ENCODE measurements around the gene CYFIP2. TPM values are rescaled to one million over a fixed set of nuclear protein-coding genes. Genes with fewer than 3 reads are reported as not detected.
"Not testable (repeated sequence)": the region's sequence is repeated elsewhere in the genome, so short reads cannot be mapped to it uniquely, and the experiment has no call there.

CYFIP2 gene
- total RNA-seq, 2 experiments from 2014 or later, result 319 to 321 TPM

- no peak for DNase-seq
- peak overlapping the region; percentile 82 for H3K27ac Mint-ChIP-seq
- no peaks in the 10 kb centered on the region for H3K27me3 Mint-ChIP-seq
- peaks cover 80% of the 10 kb centered on the region for H3K36me3 Mint-ChIP-seq
- H3K9me3 Mint-ChIP-seq, result no peaks in the 10 kb centered on the region
- ChIA-PET POLR2A (interaction anchor here (0.9 to 1.3 kb wide), 2 partner anchors 11 to 45 kb away, joined by 3 to 4 read pairs; no protein-coding TSS in a partner anchor), CTCF (interaction anchor here (1.1 to 1.3 kb wide), 2 partner anchors 8 to 11 kb away, joined by 3 to 4 read pairs; no protein-coding TSS in a partner anchor)
- H3K4me1 Mint-ChIP-seq (ENCODE audit: low read depth), result peaks cover 79% of the 10 kb centered on the region
- intact Hi-C loops (cut with micrococcal nuclease), result no loop called here
- H3K4me3 Mint-ChIP-seq, result no peak overlapping the region
Observed at GRCh38 chr5:157233515-157233914, 32.4 kb upstream of the CYFIP2 start.

- ChIA-PET CTCF (no interaction called here), POLR2A (interaction anchor here (1.6 kb wide), 1 partner anchor 11 kb away, joined by 4 read pairs; no protein-coding TSS in a partner anchor)
- intact Hi-C loops (cut with micrococcal nuclease), result loop anchor here (1.0 kb wide), 1 partner anchor 10 kb away; no protein-coding TSS in a partner anchor
- Mint-ChIP-seq H3K4me1 (ENCODE audit: low read depth) (peaks cover 73% of the 10 kb centered on the region), H3K27me3 (no peaks in the 10 kb centered on the region), H3K9me3 (no peaks in the 10 kb centered on the region), H3K36me3 (peaks cover 86% of the 10 kb centered on the region), H3K27ac (peak overlapping the region; percentile 67), H3K4me3 (no peak overlapping the region)
- no peak for DNase-seq
Observed at GRCh38 chr5:157236423-157236822, 29.5 kb upstream of the CYFIP2 start.

GRCh38 chr5:157241483-157241882 is 24.4 kb upstream of the CYFIP2 start:
- H3K36me3 Mint-ChIP-seq, result peaks cover 90% of the 10 kb centered on the region
- peaks cover 75% of the 10 kb centered on the region for H3K4me1 Mint-ChIP-seq (ENCODE audit: low read depth)
- CTCF ChIA-PET, result no interaction called here
- no peak overlapping the region for H3K4me3 Mint-ChIP-seq
- POLR2A ChIA-PET, result interaction anchor here (1.1 kb wide), 1 partner anchor 22 kb away, joined by 3 read pairs; no protein-coding TSS in a partner anchor
- no peaks in the 10 kb centered on the region for H3K27me3 Mint-ChIP-seq
- H3K9me3 Mint-ChIP-seq, result no peaks in the 10 kb centered on the region
- H3K27ac Mint-ChIP-seq, result no peak overlapping the region
- intact Hi-C loops (cut with micrococcal nuclease), result no loop called here
- DNase-seq, result no peak

GRCh38 chr5:157244704-157245103 is 21.2 kb upstream of the CYFIP2 start:
- H3K4me3 Mint-ChIP-seq; H3K9me3 Mint-ChIP-seq; intact Hi-C loops (cut with micrococcal nuclease); H3K27me3 Mint-ChIP-seq; DNase-seq: not testable (repeated sequence)
- Mint-ChIP-seq H3K36me3 (peaks cover 93% of the 10 kb centered on the region), H3K4me1 (ENCODE audit: low read depth) (peaks cover 86% of the 10 kb centered on the region), H3K27ac (peak overlapping the region; percentile 70)
- ChIA-PET CTCF (interaction anchor here (1.3 kb wide), 1 partner anchor 11 kb away, joined by 4 read pairs; no protein-coding TSS in a partner anchor), POLR2A (interaction anchor here (0.7 kb wide), 1 partner anchor 19 kb away, joined by 3 read pairs; no protein-coding TSS in a partner anchor)

GRCh38 chr5:157245476-157245875 is 20.4 kb upstream of the CYFIP2 start:
- POLR2A ChIA-PET, result interaction anchor here (1.0 kb wide), 1 partner anchor 1962 kb away, joined by 3 read pairs; no protein-coding TSS in a partner anchor
- intact Hi-C loops (cut with micrococcal nuclease), result no loop called here
- CTCF ChIA-PET, result interaction anchor here (1.3 kb wide), 1 partner anchor 12 kb away, joined by 4 read pairs; no protein-coding TSS in a partner anchor
- Mint-ChIP-seq H3K4me3 (no peak overlapping the region), H3K36me3 (peaks cover 92% of the 10 kb centered on the region), H3K27ac (peak overlapping the region; percentile 89), H3K4me1 (ENCODE audit: low read depth) (peaks cover 87% of the 10 kb centered on the region), H3K27me3 (no peaks in the 10 kb centered on the region), H3K9me3 (no peaks in the 10 kb centered on the region)
- DNase-seq, result no peak

DNA sequence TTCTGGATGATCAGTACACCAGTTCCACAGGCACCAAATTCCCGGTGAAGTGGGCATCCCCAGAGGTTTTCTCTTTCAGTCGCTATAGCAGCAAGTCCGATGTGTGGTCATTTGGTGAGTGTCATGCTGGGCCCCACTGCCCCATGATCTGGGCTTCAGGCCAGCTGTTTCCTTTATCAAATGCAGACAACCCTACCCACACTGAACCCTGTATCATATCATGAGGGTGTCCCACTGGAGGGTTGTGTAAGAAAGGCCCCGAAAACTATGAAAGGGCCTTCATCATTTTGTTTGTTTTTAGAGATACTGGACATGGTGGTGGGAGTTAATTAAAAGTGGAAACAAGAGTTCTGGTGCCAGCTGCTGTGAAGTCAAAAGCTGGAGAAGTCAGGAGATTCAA is 20.0 kb upstream of the CYFIP2 start:
- Mint-ChIP-seq H3K27ac (peak overlapping the region; percentile 89), H3K27me3 (no peaks in the 10 kb centered on the region), H3K36me3 (peaks cover 92% of the 10 kb centered on the region), H3K4me1 (ENCODE audit: low read depth) (peaks cover 89% of the 10 kb centered on the region), H3K4me3 (no peak overlapping the region), H3K9me3 (no peaks in the 10 kb centered on the region)
- intact Hi-C loops (cut with micrococcal nuclease), result loop anchor here (1.0 kb wide), 1 partner anchor 10 kb away; no protein-coding TSS in a partner anchor
- no peak for DNase-seq
- ChIA-PET POLR2A (interaction anchor here (0.7 to 1.4 kb wide), 3 partner anchors 26 to 1962 kb away, joined by 3 read pairs; no protein-coding TSS in a partner anchor), CTCF (interaction anchor here (1.3 kb wide), 1 partner anchor 20 kb away, joined by 4 read pairs; no protein-coding TSS in a partner anchor)

DNA sequence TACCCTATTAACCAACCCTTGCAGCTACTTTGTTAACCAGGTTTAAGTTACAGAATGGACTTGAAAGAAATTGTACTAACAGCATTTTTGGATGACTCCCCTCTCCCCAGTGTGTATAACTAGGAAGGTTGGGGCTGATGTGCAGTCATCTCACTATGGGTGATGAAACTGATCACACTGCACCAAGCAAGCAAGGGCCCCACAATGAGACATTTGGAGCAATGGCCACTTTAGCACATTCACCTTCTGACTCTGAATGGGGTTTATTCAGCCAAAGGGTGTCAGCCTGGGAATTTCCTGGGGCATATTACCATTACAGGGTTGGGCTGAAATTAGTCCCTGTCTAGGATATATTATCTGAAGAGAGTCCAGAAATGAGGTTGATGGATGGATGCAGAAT is 18.7 kb upstream of the CYFIP2 start:
- peaks cover 91% of the 10 kb centered on the region for H3K4me1 Mint-ChIP-seq (ENCODE audit: low read depth)
- H3K27me3 Mint-ChIP-seq, result no peaks in the 10 kb centered on the region
- no peaks in the 10 kb centered on the region for H3K9me3 Mint-ChIP-seq
- intact Hi-C loops (cut with micrococcal nuclease), result loop anchor here (1.0 kb wide), 3 partner anchors 24 to 75 kb away; no protein-coding TSS in a partner anchor
- H3K36me3 Mint-ChIP-seq, result peaks cover 90% of the 10 kb centered on the region
- ChIA-PET POLR2A (interaction anchor here (0.9 to 1.5 kb wide), 7 partner anchors 11 to 92 kb away, joined by 3 to 5 read pairs (median 5); no protein-coding TSS in a partner anchor), CTCF (interaction anchor here (0.6 to 1.5 kb wide), 5 partner anchors 16 to 244 kb away, joined by 3 to 4 read pairs (median 3); no protein-coding TSS in a partner anchor)
- H3K27ac Mint-ChIP-seq, result peak overlapping the region; percentile 89
- peak overlapping the region; percentile 6 for H3K4me3 Mint-ChIP-seq
- DNase-seq, result peak; percentile 79

DNA sequence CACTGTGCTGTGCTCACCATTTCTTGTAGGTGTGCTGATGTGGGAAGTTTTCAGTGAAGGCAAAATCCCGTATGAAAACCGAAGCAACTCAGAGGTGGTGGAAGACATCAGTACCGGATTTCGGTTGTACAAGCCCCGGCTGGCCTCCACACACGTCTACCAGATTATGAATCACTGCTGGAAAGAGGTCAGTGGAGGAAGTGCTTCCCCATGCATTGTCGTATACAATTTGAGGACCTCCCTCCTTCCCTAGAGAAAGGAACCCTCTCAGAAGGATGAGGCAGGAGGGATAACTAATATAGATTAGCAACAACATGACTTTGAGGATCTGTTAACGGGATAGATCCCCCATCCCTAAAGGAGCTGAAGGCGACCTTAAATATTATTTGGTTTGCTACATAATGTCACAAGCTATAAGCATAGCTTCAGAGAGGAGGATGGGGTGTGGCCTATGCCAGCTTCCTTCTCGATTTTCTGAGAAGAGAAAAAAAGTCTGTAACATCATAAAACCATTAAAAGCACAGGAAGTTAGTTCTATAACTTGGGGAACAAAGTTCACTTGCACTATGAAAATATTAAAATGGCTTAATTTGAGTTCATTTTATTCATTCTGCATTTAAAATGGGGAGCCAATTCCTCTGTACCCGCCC is 17.0 kb upstream of the CYFIP2 start:
- Mint-ChIP-seq H3K27ac (peak overlapping the region; percentile 89), H3K4me3 (peak overlapping the region; percentile 19), H3K27me3 (no peaks in the 10 kb centered on the region), H3K9me3 (no peaks in the 10 kb centered on the region), H3K4me1 (ENCODE audit: low read depth) (peaks cover 95% of the 10 kb centered on the region), H3K36me3 (peaks cover 90% of the 10 kb centered on the region)
- POLR2A ChIA-PET, result interaction anchor here (0.6 to 1.6 kb wide), 3 partner anchors 11 to 60 kb away, joined by 3 to 5 read pairs (median 4); no protein-coding TSS in a partner anchor
- DNase-seq, result peak; percentile 65
- intact Hi-C loops (cut with micrococcal nuclease), result no loop called here
- CTCF ChIA-PET, result interaction anchor here (1.1 to 1.4 kb wide), 3 partner anchors 11 to 117 kb away, joined by 3 to 11 read pairs (median 5); no protein-coding TSS in a partner anchor

GRCh38 chr5:157252711-157253465 is 13.0 kb upstream of the CYFIP2 start:
- no peaks in the 10 kb centered on the region for H3K27me3 Mint-ChIP-seq
- peak overlapping the region; percentile 39 for H3K4me3 Mint-ChIP-seq
- peak overlapping the region; percentile 96 for H3K27ac Mint-ChIP-seq
- intact Hi-C loops (cut with micrococcal nuclease), result loop anchor here (1.0 to 10.0 kb wide), 8 partner anchors 8 to 292 kb away; partner anchors contain the start of gene MED7
- POLR2A ChIA-PET, result interaction anchor here (0.6 to 3.1 kb wide), 18 partner anchors 10 to 110 kb away, joined by 3 to 22 read pairs (median 5); partner anchors contain the start of genes CYFIP2, ITK and MED7
- H3K36me3 Mint-ChIP-seq, result peaks cover 79% of the 10 kb centered on the region
- no peaks in the 10 kb centered on the region for H3K9me3 Mint-ChIP-seq
- H3K4me1 Mint-ChIP-seq (ENCODE audit: low read depth), result peaks cover 96% of the 10 kb centered on the region
- peak; percentile 83 for DNase-seq
- CTCF ChIA-PET, result interaction anchor here (0.6 to 3.3 kb wide), 22 partner anchors 10 to 104 kb away, joined by 3 to 29 read pairs (median 6); partner anchors contain the start of gene CYFIP2

DNA sequence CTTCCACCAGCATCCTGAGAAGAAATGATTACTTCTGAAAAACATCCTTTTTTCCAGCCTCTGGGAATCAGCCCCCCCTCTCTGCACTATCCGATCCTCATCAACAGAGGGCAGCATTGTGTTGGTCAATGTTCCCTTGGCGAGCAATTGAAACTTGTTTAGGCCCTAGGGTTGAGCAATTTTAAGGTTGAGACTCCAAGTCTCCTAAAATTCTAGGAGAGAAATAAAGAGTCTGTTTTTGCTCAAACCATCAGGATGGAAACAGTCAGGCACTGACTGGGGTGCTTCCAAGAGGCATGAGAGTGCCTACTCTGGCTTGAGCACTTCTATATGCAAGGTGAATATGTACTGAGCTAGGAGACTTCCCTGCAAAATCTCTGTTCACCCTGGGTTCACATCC is 12.4 kb upstream of the CYFIP2 start:
- CTCF ChIA-PET, result interaction anchor here (0.7 to 3.3 kb wide), 21 partner anchors 9 to 105 kb away, joined by 3 to 29 read pairs (median 7); partner anchors contain the start of gene CYFIP2
- no peak for DNase-seq
- intact Hi-C loops (cut with micrococcal nuclease), result loop anchor here (1.0 to 10.0 kb wide), 8 partner anchors 8 to 291 kb away; partner anchors contain the start of gene MED7
- peak overlapping the region; percentile 96 for H3K27ac Mint-ChIP-seq
- POLR2A ChIA-PET, result interaction anchor here (0.7 to 3.1 kb wide), 12 partner anchors 11 to 98 kb away, joined by 3 to 22 read pairs (median 6); partner anchors contain the start of genes CYFIP2 and ITK
- H3K4me3 Mint-ChIP-seq, result peak overlapping the region; percentile 39
- no peaks in the 10 kb centered on the region for H3K27me3 Mint-ChIP-seq
- peaks cover 92% of the 10 kb centered on the region for H3K4me1 Mint-ChIP-seq (ENCODE audit: low read depth)
- H3K9me3 Mint-ChIP-seq, result no peaks in the 10 kb centered on the region
- H3K36me3 Mint-ChIP-seq, result peaks cover 73% of the 10 kb centered on the region

- no peak overlapping the region for H3K27ac Mint-ChIP-seq
- POLR2A ChIA-PET, result interaction anchor here (2.3 to 2.7 kb wide), 2 partner anchors 9 to 14 kb away, joined by 5 to 7 read pairs; no protein-coding TSS in a partner anchor
- CTCF ChIA-PET, result no interaction called here
- no peak overlapping the region for H3K4me3 Mint-ChIP-seq
- no peak for DNase-seq
- H3K27me3 Mint-ChIP-seq, result no peaks in the 10 kb centered on the region
- peaks cover 29% of the 10 kb centered on the region for H3K36me3 Mint-ChIP-seq
- intact Hi-C loops (cut with micrococcal nuclease), result loop anchor here (2.0 to 10.0 kb wide), 2 partner anchors 92 to 286 kb away; no protein-coding TSS in a partner anchor
- peaks cover 78% of the 10 kb centered on the region for H3K4me1 Mint-ChIP-seq (ENCODE audit: low read depth)
- peaks cover 2% of the 10 kb centered on the region for H3K9me3 Mint-ChIP-seq
Observed at GRCh38 chr5:157258450-157258849, 7.5 kb upstream of the CYFIP2 start.

Measured in activated CD4-positive, alpha-beta memory T cell treated with anti-CD3 and anti-CD28 coated beads for 36 hours (primary cell).